Glutamatergic neuron (in vitro differentiated cells): ENCODE results near the gene CYP27A1. TPM values are rescaled to one million over a fixed set of nuclear protein-coding genes. Genes with fewer than 3 reads are reported as not detected.

ENCODE experiments used
- DNase-seq: peaks from one replicate; pipeline ENCODE4 v3.0.0; 2022
- H3K27ac Mint-ChIP-seq: one replicate; pipeline ENCODE4 v1.8.0; 2020; ENCODE audit warnings: mild to moderate bottlenecking, mixed read lengths, inconsistent platforms; ENCODE audit not compliant: unreplicated experiment
- H3K27me3 Mint-ChIP-seq: one replicate; pipeline ENCODE4 v1.8.0; 2020; ENCODE audit warnings: mild to moderate bottlenecking, moderate library complexity, mixed read lengths, inconsistent platforms; ENCODE audit not compliant: unreplicated experiment
- H3K36me3 Mint-ChIP-seq: one replicate; pipeline ENCODE4 v1.8.0; 2020; ENCODE audit warnings: mild to moderate bottlenecking, mixed read lengths, inconsistent platforms; ENCODE audit not compliant: unreplicated experiment
- H3K4me1 Mint-ChIP-seq: one replicate; pipeline ENCODE4 v1.8.0; 2020; ENCODE audit warnings: mild to moderate bottlenecking, low read depth, mixed read lengths, inconsistent platforms; ENCODE audit not compliant: unreplicated experiment
- H3K4me3 Mint-ChIP-seq: one replicate; pipeline ENCODE4 v1.8.0; 2020; ENCODE audit warnings: mild to moderate bottlenecking, mixed read lengths, inconsistent platforms; ENCODE audit not compliant: unreplicated experiment
- H3K9me3 Mint-ChIP-seq: one replicate; pipeline ENCODE4 v1.8.0; 2020; ENCODE audit warnings: mild to moderate bottlenecking, moderate library complexity, mixed read lengths, inconsistent platforms; ENCODE audit not compliant: unreplicated experiment
- CTCF ChIP-seq: fragments of 200-600 bp; sonication (generic); IDR thresholded peaks from one replicate; pipeline ENCODE4 v1.5.0; 2021; ENCODE audit not compliant: partially characterized antibody, unreplicated experiment
- total RNA-seq: library from RNA; stranded (reverse); fragmentation: NEBNext Ultra II Directional; extraction: Animal tissue kit (Norgen Biotek cat#: 25700); gene quantifications from one replicate; pipeline ENCODE4 v1.2.1, GENCODE V29; 2021; ENCODE audit not compliant: unreplicated experiment

The CYP27A1 gene
- total RNA-seq, 1 donor from 2014 or later, result 0.98 TPM

- no peak overlapping the region for H3K4me3 Mint-ChIP-seq
Observed at GRCh38 chr2:218804817-218805216, 22.9 kb downstream of the CYP27A1 start.

GRCh38 chr2:218805627-218806026, 23.7 kb downstream of the CYP27A1 start:
- no peak for TF ChIP-seq CTCF
- DNase-seq, result no peak
- Mint-ChIP-seq H3K4me3 (no peak overlapping the region), H3K36me3 (no peaks in the 10 kb centered on the region), H3K27ac (no peak overlapping the region), H3K27me3 (no peaks in the 10 kb centered on the region), H3K9me3 (no peaks in the 10 kb centered on the region), H3K4me1 (no peaks in the 10 kb centered on the region)

More at GRCh38 chr2:218804817-218805216, 22.9 kb downstream of the CYP27A1 start:
- H3K4me1 Mint-ChIP-seq, result no peaks in the 10 kb centered on the region
- H3K9me3 Mint-ChIP-seq, result peaks cover under 1% of the 10 kb centered on the region
- DNase-seq, result no peak
- no peaks in the 10 kb centered on the region for H3K36me3 Mint-ChIP-seq
- no peaks in the 10 kb centered on the region for H3K27me3 Mint-ChIP-seq
- TF ChIP-seq CTCF, result no peak
- no peak overlapping the region for H3K27ac Mint-ChIP-seq

GRCh38 chr2:218806346-218806978, 24.5 kb downstream of the CYP27A1 start:
- TF ChIP-seq CTCF, result no peak
- Mint-ChIP-seq H3K4me3 (no peak overlapping the region), H3K36me3 (no peaks in the 10 kb centered on the region), H3K4me1 (no peaks in the 10 kb centered on the region), H3K27me3 (no peaks in the 10 kb centered on the region), H3K9me3 (no peaks in the 10 kb centered on the region), H3K27ac (no peak overlapping the region)
- DNase-seq, result no peak

GRCh38 chr2:218807626-218808025, 25.7 kb downstream of the CYP27A1 start:
- Mint-ChIP-seq H3K27me3 (no peaks in the 10 kb centered on the region), H3K27ac (no peak overlapping the region), H3K4me3 (no peak overlapping the region), H3K4me1 (no peaks in the 10 kb centered on the region), H3K36me3 (no peaks in the 10 kb centered on the region), H3K9me3 (no peaks in the 10 kb centered on the region)
- DNase-seq, result no peak
- no peak for TF ChIP-seq CTCF

GRCh38 chr2:218809515-218809914, 27.6 kb downstream of the CYP27A1 start:
- TF ChIP-seq CTCF, result no peak
- Mint-ChIP-seq H3K9me3 (no peaks in the 10 kb centered on the region), H3K27me3 (peaks cover 6% of the 10 kb centered on the region), H3K27ac (no peak overlapping the region), H3K4me3 (no peak overlapping the region), H3K36me3 (no peaks in the 10 kb centered on the region), H3K4me1 (no peaks in the 10 kb centered on the region)
- DNase-seq, result no peak
